ENCODE results near the gene ALOX15B.
"Not testable (repeated sequence)": the region's sequence is repeated elsewhere in the genome, so short reads cannot be mapped to it uniquely, and the experiment has no call there.

ALOX15B gene

DNA sequence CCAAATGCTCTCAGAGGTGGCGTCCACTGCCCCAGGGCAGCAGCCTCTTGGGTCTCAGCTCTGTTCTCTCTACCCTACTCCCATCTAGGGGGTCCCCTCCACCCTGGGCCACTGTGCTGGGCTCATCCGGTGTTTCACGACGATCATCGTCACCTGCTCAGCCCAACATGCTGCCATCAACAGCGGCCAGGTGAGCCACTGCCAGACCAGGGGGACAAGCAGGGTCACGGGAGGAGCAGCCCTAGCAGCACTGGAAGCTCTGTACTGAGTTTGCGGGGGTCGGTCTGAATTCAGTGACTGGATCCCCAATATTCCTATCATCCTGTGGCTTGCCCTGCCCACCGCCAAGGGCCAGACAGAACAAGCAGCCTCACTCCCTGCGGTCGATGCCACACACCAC lies 32.6 kb downstream of the ALOX15B start:
- H3K9me3 ChIP-seq (ENCODE audit: control insufficient read depth, low read depth, low read length): no peaks in the 10 kb centered on the region
- no peak overlapping the region for H3K27ac ChIP-seq (ENCODE audit: low read length)
- peaks cover 70% of the 10 kb centered on the region for H3K27me3 ChIP-seq (ENCODE audit: control insufficient read depth, insufficient read depth, low read length)
- no peaks in the 10 kb centered on the region for H3K36me3 ChIP-seq (ENCODE audit: control insufficient read depth, low read depth, low read length)
- peaks cover 5% of the 10 kb centered on the region for H3K4me1 ChIP-seq (ENCODE audit: control insufficient read depth, low read depth, low read length)
- H3K4me3 ChIP-seq (ENCODE audit: low read length): no peak overlapping the region
- H3K9ac ChIP-seq (ENCODE audit: low read length): no peak overlapping the region

DNA sequence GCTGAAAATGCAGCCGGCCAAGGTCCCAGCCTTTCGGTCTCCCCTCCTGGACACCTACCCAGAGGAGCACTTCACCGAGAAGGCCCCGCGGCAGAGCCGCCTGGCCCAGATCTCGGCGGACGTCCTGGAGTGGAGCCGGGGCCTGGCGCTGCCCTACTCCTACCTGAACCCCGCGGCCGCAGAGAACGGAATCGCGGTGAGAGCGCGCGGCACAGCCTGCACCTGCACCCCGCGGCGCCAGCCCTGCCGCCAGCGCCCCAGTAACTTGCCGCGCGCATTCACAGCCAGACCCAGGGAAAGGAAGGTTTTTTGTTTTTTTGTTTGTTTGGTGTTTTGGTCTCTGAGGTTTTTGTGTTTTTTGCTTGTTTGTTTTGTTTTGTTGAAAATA lies 33.5 kb downstream of the ALOX15B start:
- Histone ChIP-seq H3K9me3 (ENCODE audit: control insufficient read depth, low read depth, low read length) (no peaks in the 10 kb centered on the region), H3K36me3 (ENCODE audit: control insufficient read depth, low read depth, low read length) (no peaks in the 10 kb centered on the region), H3K27me3 (ENCODE audit: control insufficient read depth, insufficient read depth, low read length) (peaks cover 66% of the 10 kb centered on the region), H3K9ac (ENCODE audit: low read length) (no peak overlapping the region), H3K4me3 (ENCODE audit: low read length) (peak overlapping the region; percentile 57), H3K4me1 (ENCODE audit: control insufficient read depth, low read depth, low read length) (peaks cover 5% of the 10 kb centered on the region), H3K27ac (ENCODE audit: low read length) (no peak overlapping the region)

DNA sequence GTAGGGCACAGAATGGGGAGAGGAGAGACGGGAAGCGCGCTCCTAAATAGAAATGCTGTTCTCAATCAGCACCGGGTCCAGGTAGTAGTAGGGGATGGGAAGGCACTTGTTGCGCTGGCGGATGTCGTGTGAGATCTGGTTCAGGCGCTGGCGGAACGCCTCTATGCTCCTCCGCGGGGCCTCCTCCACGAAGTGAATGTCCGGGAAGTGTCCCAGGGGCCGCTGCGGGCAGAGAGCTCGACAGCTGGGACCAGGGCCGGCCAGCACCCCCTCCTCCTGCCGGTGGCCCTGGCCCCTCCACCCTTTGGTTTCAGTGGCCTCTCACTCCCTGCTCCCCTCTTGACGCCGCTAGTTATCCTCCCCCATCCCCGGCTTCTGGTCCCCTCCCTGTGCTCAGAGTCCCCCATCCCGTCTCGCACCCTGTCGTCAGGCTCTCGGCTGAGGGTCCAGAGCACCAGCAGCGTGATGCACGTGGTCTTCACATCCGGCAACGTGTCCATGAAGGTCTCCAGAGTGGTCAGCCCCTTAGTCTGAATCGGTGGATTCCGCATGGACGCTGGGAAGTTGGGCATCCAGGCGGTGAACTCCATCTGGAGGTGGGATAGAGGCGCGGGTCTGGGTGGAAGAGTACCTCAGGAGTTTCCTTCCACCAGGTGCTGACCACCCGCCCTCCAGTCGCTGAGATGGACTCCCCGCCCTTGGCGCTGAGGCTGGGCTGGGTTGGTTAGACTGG lies 34.0 kb downstream of the ALOX15B start:
- Histone ChIP-seq H3K4me3 (ENCODE audit: low read length) (peak overlapping the region; percentile 57), H3K9me3 (ENCODE audit: control insufficient read depth, low read depth, low read length) (no peaks in the 10 kb centered on the region), H3K4me1 (ENCODE audit: control insufficient read depth, low read depth, low read length) (peaks cover 5% of the 10 kb centered on the region), H3K9ac (ENCODE audit: low read length) (no peak overlapping the region), H3K27me3 (ENCODE audit: control insufficient read depth, insufficient read depth, low read length) (peaks cover 69% of the 10 kb centered on the region), H3K27ac (ENCODE audit: low read length) (no peak overlapping the region), H3K36me3 (ENCODE audit: control insufficient read depth, low read depth, low read length) (no peaks in the 10 kb centered on the region)

DNA sequence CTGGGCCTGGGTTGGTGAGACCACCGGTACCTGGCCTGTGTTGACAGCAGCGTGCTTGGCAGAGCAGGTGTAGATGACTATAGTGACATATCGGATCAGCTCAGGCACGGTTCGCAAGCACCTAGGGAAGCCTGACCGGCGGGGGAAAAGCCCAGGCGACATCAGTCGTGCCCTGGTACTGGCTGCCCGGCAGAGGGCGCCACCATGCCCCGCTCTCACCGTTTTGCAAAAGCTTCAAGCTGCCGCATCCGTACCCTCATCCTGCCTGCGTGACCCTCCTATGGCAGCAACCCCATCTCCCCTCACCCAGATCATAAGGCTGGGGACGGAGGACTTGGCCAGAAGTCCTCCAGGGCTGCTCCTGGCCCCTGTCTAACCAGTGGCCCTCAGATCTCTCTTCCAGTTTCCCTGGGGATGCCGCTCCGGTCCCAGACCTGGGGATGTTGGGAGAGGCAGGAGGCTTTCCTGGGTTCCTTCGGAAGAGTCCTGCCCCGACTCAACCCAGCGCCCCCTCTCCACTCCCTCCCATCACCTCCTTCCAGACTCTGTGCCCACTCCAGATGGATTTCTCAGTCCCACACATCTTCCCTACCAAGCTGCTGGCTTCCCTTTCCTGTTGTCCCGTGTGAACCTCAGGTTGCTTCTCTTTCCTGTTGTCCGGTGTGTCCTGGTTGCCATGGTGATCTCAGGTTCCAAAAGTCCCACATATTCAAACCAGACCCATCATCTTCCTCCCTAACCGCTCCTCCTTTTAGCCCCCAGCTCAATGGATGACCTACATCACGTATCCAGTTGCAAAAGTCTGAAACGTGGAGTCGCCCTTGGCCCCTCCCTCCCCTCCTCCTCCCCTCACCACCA lies 35.0 kb downstream of the ALOX15B start:
- no peaks in the 10 kb centered on the region for H3K9me3 ChIP-seq (ENCODE audit: control insufficient read depth, low read depth, low read length)
- H3K4me3 ChIP-seq (ENCODE audit: low read length): peak overlapping the region; percentile 57
- no peak overlapping the region for H3K27ac ChIP-seq (ENCODE audit: low read length)
- H3K9ac ChIP-seq (ENCODE audit: low read length): no peak overlapping the region
- H3K27me3 ChIP-seq (ENCODE audit: control insufficient read depth, insufficient read depth, low read length): peaks cover 75% of the 10 kb centered on the region
- H3K36me3 ChIP-seq (ENCODE audit: control insufficient read depth, low read depth, low read length): no peaks in the 10 kb centered on the region
- peaks cover 5% of the 10 kb centered on the region for H3K4me1 ChIP-seq (ENCODE audit: control insufficient read depth, low read depth, low read length)

DNA sequence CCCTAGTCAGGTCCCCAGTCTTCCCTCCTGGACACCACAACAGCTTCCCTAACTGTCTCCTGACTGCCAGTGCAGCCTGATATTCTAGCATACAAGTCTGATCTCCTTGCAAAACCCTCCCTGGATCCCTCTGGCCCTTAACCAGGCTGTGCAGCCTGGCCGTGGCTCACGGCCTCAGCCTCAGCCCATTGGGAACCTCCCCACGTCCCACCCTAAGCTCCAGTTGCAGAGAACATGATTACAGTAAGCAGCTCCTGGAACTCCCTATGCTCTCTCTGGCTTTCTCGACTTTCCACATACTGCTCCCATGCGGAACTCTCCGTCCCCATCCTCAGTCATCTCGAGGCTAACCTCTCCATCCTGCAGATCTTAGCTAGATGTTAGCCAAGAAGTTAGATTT lies 35.7 kb downstream of the ALOX15B start:
- no peak overlapping the region for H3K27ac ChIP-seq (ENCODE audit: low read length)
- H3K4me1 ChIP-seq (ENCODE audit: control insufficient read depth, low read depth, low read length): peaks cover 5% of the 10 kb centered on the region
- H3K36me3 ChIP-seq (ENCODE audit: control insufficient read depth, low read depth, low read length): no peaks in the 10 kb centered on the region
- no peak overlapping the region for H3K9ac ChIP-seq (ENCODE audit: low read length)
- no peak overlapping the region for H3K4me3 ChIP-seq (ENCODE audit: low read length)
- H3K27me3 ChIP-seq (ENCODE audit: control insufficient read depth, insufficient read depth, low read length): peaks cover 77% of the 10 kb centered on the region
- H3K9me3 ChIP-seq (ENCODE audit: control insufficient read depth, low read depth, low read length): no peaks in the 10 kb centered on the region

DNA sequence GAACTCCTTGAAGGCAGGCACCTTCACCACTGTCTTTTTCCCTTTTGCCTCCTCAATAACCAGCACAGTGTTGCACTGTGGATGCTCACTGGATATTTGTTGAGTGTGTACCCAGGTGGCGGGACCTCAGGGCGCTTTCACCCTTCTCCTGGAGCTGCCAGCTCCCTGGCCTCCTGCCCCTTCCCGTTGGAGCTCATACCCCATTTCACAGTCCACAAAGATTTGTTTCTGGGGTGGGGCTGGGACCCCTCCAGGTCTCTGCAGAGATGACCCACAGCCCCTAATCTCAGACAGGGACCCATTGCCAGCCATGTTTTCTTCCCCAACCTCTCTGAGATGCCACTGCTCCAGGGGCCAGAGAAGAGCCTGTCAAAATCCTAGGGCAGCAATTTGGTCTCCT lies 36.2 kb downstream of the ALOX15B start:
- H3K4me1 ChIP-seq (ENCODE audit: control insufficient read depth, low read depth, low read length): peaks cover 5% of the 10 kb centered on the region
- H3K36me3 ChIP-seq (ENCODE audit: control insufficient read depth, low read depth, low read length): no peaks in the 10 kb centered on the region
- no peak overlapping the region for H3K9ac ChIP-seq (ENCODE audit: low read length)
- H3K4me3 ChIP-seq (ENCODE audit: low read length): no peak overlapping the region
- no peak overlapping the region for H3K27ac ChIP-seq (ENCODE audit: low read length)
- H3K27me3 ChIP-seq (ENCODE audit: control insufficient read depth, insufficient read depth, low read length): peaks cover 82% of the 10 kb centered on the region
- no peaks in the 10 kb centered on the region for H3K9me3 ChIP-seq (ENCODE audit: control insufficient read depth, low read depth, low read length)

DNA sequence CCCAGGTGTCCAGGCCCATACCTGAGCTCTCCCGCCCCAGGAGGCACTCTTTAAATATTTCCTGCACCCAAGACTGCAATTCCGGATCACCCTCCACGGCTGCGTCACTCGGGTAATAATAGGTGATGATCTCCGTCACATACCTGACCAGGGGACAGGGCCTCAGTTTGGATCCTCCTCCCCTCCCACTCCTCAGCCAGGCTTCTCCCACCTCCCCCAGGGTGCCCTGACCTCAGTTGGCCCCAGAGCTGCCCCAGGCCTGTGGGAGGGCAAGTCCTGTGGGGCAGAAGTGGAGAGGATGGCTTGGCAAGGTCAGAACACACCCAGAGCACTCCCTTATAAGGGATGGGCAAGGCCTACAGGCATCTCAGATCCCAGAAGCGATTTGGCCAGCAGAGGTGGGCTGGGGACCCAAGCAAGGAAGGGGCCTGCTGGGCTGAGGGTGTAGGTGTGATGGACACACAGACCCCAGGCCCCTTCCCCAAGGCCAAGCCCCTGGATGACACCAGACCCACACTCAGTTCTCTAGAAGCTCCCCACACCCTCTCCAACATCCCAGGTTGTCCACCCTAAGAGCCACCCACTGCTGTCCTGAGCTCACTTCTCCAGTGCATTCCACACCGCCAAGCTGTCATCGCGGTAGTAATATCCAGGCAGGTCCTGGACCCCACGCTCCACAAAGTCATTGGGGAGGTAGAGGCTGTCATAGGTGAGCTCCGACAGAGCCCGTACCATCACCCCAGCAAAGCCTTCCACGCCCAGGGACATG lies 36.9 kb downstream of the ALOX15B start:
- Histone ChIP-seq H3K27me3 (ENCODE audit: control insufficient read depth, insufficient read depth, low read length) (peaks cover 83% of the 10 kb centered on the region), H3K36me3 (ENCODE audit: control insufficient read depth, low read depth, low read length) (no peaks in the 10 kb centered on the region), H3K9ac (ENCODE audit: low read length) (no peak overlapping the region), H3K27ac (ENCODE audit: low read length) (no peak overlapping the region), H3K4me3 (ENCODE audit: low read length) (no peak overlapping the region), H3K4me1 (ENCODE audit: control insufficient read depth, low read depth, low read length) (peaks cover 5% of the 10 kb centered on the region), H3K9me3 (ENCODE audit: control insufficient read depth, low read depth, low read length) (no peaks in the 10 kb centered on the region)

DNA sequence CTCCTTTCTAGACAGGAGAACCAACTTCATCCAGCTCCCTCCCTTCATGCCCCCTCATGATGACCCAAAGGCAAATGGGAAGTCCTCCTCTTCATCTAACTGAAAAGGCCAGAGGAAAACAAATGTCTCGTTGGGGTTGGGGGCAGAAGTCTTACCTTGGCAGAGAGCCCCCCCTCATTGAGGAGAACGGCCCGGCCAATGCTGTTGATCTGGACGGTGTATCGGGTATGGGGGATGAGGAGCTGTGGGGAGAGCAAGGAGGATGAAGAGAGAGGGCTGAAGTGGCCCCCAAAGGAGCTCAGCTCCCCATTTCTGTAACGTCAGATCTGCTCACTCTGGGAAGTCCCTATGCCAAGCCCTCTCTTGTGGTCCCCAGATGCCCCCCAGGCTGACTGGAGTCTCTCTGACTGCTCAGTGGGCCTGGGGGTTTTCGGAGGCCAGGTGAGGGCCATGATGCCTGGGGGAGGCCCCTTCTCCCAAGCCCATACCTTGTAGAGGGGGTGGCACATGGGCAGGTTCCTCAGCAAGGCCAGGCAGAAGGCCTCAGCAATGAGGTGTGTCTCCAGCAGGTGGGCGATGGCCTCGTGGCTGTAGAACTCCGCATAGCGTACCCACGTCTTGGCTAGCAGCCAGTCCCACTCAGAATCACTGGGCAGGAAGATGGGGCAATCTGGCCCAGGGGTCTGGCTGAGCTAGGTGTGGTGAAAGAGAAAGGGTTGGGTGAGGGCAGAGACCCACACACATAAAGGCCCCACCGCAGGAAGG lies 37.8 kb downstream of the ALOX15B start:
- Histone ChIP-seq H3K36me3 (ENCODE audit: control insufficient read depth, low read depth, low read length) (no peaks in the 10 kb centered on the region), H3K4me1 (ENCODE audit: control insufficient read depth, low read depth, low read length) (peaks cover 5% of the 10 kb centered on the region), H3K27me3 (ENCODE audit: control insufficient read depth, insufficient read depth, low read length) (peaks cover 83% of the 10 kb centered on the region), H3K9ac (ENCODE audit: low read length) (no peak overlapping the region), H3K9me3 (ENCODE audit: control insufficient read depth, low read depth, low read length) (no peaks in the 10 kb centered on the region), H3K27ac (ENCODE audit: low read length) (no peak overlapping the region), H3K4me3 (ENCODE audit: low read length) (no peak overlapping the region)

DNA sequence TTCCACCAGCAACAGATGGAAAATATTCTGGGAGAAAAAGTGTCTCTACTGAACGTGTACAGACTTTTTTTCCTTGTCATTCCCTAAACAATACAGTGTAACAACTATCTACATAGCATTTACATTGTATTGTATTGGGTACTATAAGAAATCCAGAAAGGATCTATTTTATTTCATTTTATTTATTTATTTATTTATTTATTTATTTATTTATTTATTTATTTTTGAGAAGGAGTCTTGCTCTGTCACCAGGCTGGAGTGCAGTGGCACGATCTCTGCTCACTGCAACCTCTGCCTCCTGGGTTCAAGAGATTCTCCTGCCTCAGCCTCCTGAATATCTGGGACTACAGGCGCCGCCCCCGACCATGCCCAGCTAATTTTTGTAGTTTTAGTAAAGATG lies 39.1 kb downstream of the ALOX15B start:
- H3K4me3 ChIP-seq (ENCODE audit: low read length); H3K9me3 ChIP-seq (ENCODE audit: control insufficient read depth, low read depth, low read length); H3K27ac ChIP-seq (ENCODE audit: low read length); H3K4me1 ChIP-seq (ENCODE audit: control insufficient read depth, low read depth, low read length); H3K9ac ChIP-seq (ENCODE audit: low read length); H3K36me3 ChIP-seq (ENCODE audit: control insufficient read depth, low read depth, low read length): not testable (repeated sequence)
- H3K27me3 ChIP-seq (ENCODE audit: control insufficient read depth, insufficient read depth, low read length): peaks cover 81% of the 10 kb centered on the region

DNA sequence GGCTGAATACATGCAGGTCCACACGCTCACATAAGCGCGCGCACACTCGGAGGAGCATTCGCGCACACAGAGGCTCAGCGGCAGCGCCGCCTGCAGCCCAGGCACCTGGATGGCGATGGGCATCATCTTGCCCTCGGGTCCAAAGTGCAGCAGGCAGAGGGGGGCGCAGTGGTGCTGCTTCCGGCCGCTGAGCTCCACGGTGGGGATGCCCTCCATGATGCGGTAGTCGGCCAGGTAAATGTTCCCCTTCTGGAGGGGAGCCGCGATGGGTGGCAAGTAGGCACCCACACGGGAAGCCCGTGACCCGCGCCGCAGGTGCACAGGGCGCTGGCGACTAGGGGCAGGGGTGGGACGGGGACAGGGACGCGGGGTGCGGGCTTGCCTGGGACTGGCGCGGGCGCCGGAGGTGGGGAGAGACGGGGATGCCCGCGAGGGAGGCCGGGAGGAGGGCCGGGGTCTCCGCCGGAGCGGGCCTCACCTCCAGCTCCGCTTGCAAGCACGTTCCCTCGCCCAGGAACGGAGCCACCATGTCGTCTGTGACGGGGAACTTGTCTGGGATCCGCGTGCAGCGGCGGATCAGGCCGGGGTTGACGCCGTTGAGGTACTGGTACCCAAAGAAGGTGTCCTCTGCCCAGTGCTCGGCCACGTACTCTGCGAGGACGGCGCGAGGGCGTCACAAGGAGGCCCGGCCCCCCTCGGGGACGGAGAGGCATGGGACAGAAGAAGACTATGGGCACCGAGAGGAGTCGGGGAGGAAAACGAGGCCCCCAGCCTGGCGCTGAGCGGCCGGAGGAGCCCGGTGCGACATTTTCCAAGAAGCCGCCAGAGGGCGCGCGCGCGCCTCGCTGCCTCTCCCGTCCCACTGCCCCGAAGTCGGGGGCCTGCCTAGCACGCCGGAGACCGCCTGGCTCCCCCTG lies 40.7 kb downstream of the ALOX15B start:
- H3K4me3 ChIP-seq (ENCODE audit: low read length): peak overlapping the region; percentile 88
- no peaks in the 10 kb centered on the region for H3K4me1 ChIP-seq (ENCODE audit: control insufficient read depth, low read depth, low read length)
- H3K9me3 ChIP-seq (ENCODE audit: control insufficient read depth, low read depth, low read length): no peaks in the 10 kb centered on the region
- H3K36me3 ChIP-seq (ENCODE audit: control insufficient read depth, low read depth, low read length): no peaks in the 10 kb centered on the region
- peaks cover 69% of the 10 kb centered on the region for H3K27me3 ChIP-seq (ENCODE audit: control insufficient read depth, insufficient read depth, low read length)
- H3K27ac ChIP-seq (ENCODE audit: low read length): no peak overlapping the region
- peak overlapping the region; percentile 28 for H3K9ac ChIP-seq (ENCODE audit: low read length)
